Activated CD8-positive, alpha-beta T cell treated with anti-CD3 and anti-CD28 coated beads for 36 hours (primary cell): ENCODE data around the gene CDKL4. TPM values are rescaled to one million over a fixed set of nuclear protein-coding genes. Genes with fewer than 3 reads are reported as not detected.

Experiments
- ATAC-seq: fragments of 200-7000 bp; cut with Tn5 transposase; one replicate; pipeline ENCODE4 v1.10.0; 2021; ENCODE audit warnings: mild to moderate bottlenecking, moderate library complexity
- CTCF ChIA-PET: fragments of 350-600 bp; sonication (Branson Sonifier 250); formaldehyde crosslinking; loops from one replicate; lab custom pipeline; 2021; ENCODE audit warnings: antibody characterized with exemption; lab: Charles Lee
- POLR2A ChIA-PET: fragments of 350-600 bp; sonication (Branson Sonifier 250); formaldehyde crosslinking; loops from one replicate; lab custom pipeline; 2021; ENCODE audit warnings: antibody characterized with exemption; lab: Charles Lee
- DNase-seq: peaks from one replicate; pipeline ENCODE4 v3.0.0-alpha.2; 2020
- H3K27ac Mint-ChIP-seq: one replicate; pipeline ENCODE4 v1.8.0; 2021; ENCODE audit warnings: mild to moderate bottlenecking, mixed read lengths
- H3K27me3 Mint-ChIP-seq: one replicate; pipeline ENCODE4 v1.8.0; 2021; ENCODE audit warnings: mixed read lengths
- H3K36me3 Mint-ChIP-seq: one replicate; pipeline ENCODE4 v1.8.0; 2021; ENCODE audit warnings: low read depth, mixed read lengths
- H3K4me1 Mint-ChIP-seq: one replicate; pipeline ENCODE4 v1.8.0; 2021; ENCODE audit warnings: low read depth, mixed read lengths
- H3K4me3 Mint-ChIP-seq: one replicate; pipeline ENCODE4 v1.8.0; 2021; ENCODE audit warnings: mild to moderate bottlenecking, moderate library complexity, mixed read lengths
- H3K9me3 Mint-ChIP-seq: one replicate; pipeline ENCODE4 v1.8.0; 2021; ENCODE audit warnings: mixed read lengths
- CTCF ChIP-seq: fragments of 200-600 bp; IDR thresholded peaks from one replicate; pipeline ENCODE4 v1.8.0; 2022; ENCODE audit warnings: antibody characterized with exemption, mild to moderate bottlenecking
- intact Hi-C: fragments of 100-400 bp; cut with micrococcal nuclease; formaldehyde crosslinking; loops from one replicate; pipeline ENCODE4 v1.10.0; 2022
- total RNA-seq, 2 experiments: library from RNA; stranded (reverse); gene quantifications; one replicate each; pipeline ENCODE4 v1.2.3, GENCODE V29; 2021

The CDKL4 gene
- total RNA-seq, 2 experiments from 2014 or later: 0.29 TPM; not detected in 1

GRCh38 chr2:39215545-39215944, 28.2 kb downstream of the CDKL4 start:
- Mint-ChIP-seq H3K27me3 (no peaks in the 10 kb centered on the region), H3K9me3 (peaks cover 3% of the 10 kb centered on the region), H3K36me3 (peaks cover 7% of the 10 kb centered on the region), H3K4me1 (peaks cover 66% of the 10 kb centered on the region), H3K27ac (peak overlapping the region; percentile 94), H3K4me3 (no peak overlapping the region)
- CTCF ChIA-PET: interaction anchor here (1.1 to 4.1 kb wide), 2 partner anchors 12 to 91 kb away, joined by 5 to 23 read pairs; no protein-coding TSS in a partner anchor
- POLR2A ChIA-PET: interaction anchor here (0.8 to 3.1 kb wide), 6 partner anchors 9 to 105 kb away, joined by 3 to 29 read pairs (median 4); partner anchors contain the start of gene SOS1
- intact Hi-C loops: no loop called here
- DNase-seq (peak; percentile 21), ATAC-seq (peak; percentile 29)
- no peak for TF ChIP-seq CTCF

- ChIA-PET CTCF (interaction anchor here (1.3 to 6.0 kb wide), 2 partner anchors 16 to 88 kb away, joined by 3 to 26 read pairs; no protein-coding TSS in a partner anchor), POLR2A (interaction anchor here (1.2 kb wide), 1 partner anchor 88 kb away, joined by 3 read pairs; no protein-coding TSS in a partner anchor)
- peaks cover 45% of the 10 kb centered on the region for H3K4me1 Mint-ChIP-seq
- ATAC-seq (no peak), DNase-seq (no peak)
- peaks cover 3% of the 10 kb centered on the region for H3K9me3 Mint-ChIP-seq
- no peaks in the 10 kb centered on the region for H3K27me3 Mint-ChIP-seq
- no peak overlapping the region for H3K4me3 Mint-ChIP-seq
- no peak overlapping the region for H3K27ac Mint-ChIP-seq
- H3K36me3 Mint-ChIP-seq: peaks cover 7% of the 10 kb centered on the region
- no peak for TF ChIP-seq CTCF
- intact Hi-C loops: no loop called here
Measured at GRCh38 chr2:39213015-39213414, 30.8 kb downstream of the CDKL4 start.

GRCh38 chr2:39210846-39211245, 32.9 kb downstream of the CDKL4 start:
- Mint-ChIP-seq H3K27ac (no peak overlapping the region), H3K4me3 (no peak overlapping the region), H3K27me3 (no peaks in the 10 kb centered on the region), H3K36me3 (peaks cover 7% of the 10 kb centered on the region), H3K9me3 (peaks cover 3% of the 10 kb centered on the region), H3K4me1 (peaks cover 25% of the 10 kb centered on the region)
- POLR2A ChIA-PET: interaction anchor here (0.7 to 1.2 kb wide), 2 partner anchors 70 to 85 kb away, joined by 3 to 4 read pairs; no protein-coding TSS in a partner anchor
- CTCF ChIA-PET: interaction anchor here (0.6 to 6.0 kb wide), 5 partner anchors 9 to 203 kb away, joined by 3 to 26 read pairs (median 3); no protein-coding TSS in a partner anchor
- intact Hi-C loops: no loop called here
- no peak for TF ChIP-seq CTCF
- ATAC-seq: no peak
- no peak for DNase-seq

GRCh38 chr2:39203382-39203781, 40.4 kb downstream of the CDKL4 start:
- ChIA-PET CTCF (interaction anchor here (2.1 to 3.2 kb wide), 2 partner anchors 26 to 144 kb away, joined by 10 to 21 read pairs; no protein-coding TSS in a partner anchor), POLR2A (interaction anchor here (1.5 kb wide), 1 partner anchor 75 kb away, joined by 6 read pairs; no protein-coding TSS in a partner anchor)
- no peaks in the 10 kb centered on the region for H3K27me3 Mint-ChIP-seq
- DNase-seq (no peak), ATAC-seq (peak; percentile 60)
- H3K27ac Mint-ChIP-seq: peak overlapping the region; percentile 63
- H3K36me3 Mint-ChIP-seq: no peaks in the 10 kb centered on the region
- peaks cover 9% of the 10 kb centered on the region for H3K9me3 Mint-ChIP-seq
- no peak overlapping the region for H3K4me3 Mint-ChIP-seq
- H3K4me1 Mint-ChIP-seq: peaks cover 22% of the 10 kb centered on the region
- intact Hi-C loops: no loop called here
- TF ChIP-seq CTCF: no peak
